Measurements from ENCODE around the gene LEFTY2.

Gene LEFTY2

DNA sequence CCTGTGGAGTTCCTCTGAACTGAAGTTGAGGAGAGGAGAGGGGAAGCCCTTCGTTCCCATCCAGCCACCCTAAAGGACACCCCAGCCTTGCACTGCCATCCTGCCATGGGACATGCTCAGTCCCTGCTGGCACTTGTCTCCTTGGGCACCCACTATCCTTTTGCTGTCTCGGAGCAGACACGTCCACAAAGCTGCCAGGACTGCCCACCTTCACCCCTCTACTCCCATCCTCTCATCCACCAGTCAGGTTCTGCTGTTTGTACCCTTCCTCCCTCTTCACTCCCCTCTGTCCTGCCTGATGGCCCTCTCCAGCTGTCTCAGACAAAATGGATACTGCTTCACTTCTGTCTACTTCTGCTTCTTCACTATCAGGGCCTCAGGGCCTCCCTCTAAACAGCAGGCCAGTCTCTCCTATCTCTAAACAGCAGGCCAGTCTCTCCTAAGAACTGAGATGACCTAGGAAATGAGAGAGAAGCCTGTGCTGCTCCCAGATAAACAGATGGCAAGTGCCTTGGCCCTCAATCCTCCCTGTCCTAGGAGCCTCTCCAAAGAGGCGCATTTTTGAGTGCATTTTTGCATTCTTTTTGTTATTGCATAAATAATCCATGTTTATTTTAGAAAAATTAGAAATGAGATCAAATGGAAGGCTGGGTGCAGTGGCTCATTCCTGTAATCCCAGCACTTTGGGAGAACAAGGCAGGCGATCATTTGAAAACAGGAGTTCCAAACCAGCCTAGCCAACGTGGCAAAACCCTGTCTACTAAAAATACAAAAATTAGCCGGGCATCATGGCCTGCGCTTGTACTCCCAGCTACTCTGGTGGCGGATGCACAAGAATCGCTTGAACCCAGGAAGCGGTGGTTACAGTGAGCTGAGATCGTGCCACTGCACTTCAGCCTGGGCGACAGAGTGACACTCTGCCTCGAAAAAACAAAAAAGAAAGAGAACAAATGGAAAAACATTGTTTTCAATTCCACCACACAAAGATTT, 12.5 kb downstream of the LEFTY2 start:
- DNase-seq, result no peak

GRCh38 chr1:225926551-225927113, 14.4 kb downstream of the LEFTY2 start:
- DNase-seq, result no peak

- peak; percentile 98 for DNase-seq
Observed at GRCh38 chr1:225923692-225924555, 17.1 kb downstream of the LEFTY2 start, which contains the start of gene PYCR2. Gene PYCR2, minus strand, starts transcription at chr1:225924250. Its CDS starts 140 bp downstream, at chr1:225924110.

DNA sequence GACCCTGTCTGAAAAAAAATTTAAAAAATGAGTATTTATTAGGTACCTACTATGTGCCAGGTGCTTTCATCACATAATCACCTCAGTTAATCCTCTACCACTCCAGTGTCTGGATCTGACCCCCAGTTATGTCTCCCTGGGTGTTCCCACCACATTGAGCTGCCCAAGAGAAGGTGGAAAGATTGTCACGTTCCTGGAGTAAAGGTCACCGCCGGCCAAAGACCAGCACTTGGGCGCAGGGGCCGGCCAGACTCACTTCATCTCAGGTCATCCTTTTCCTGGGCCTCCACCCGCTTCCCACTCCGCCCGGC, 17.7 kb downstream of the LEFTY2 start:
- DNase-seq, result peak; percentile 31

- DNase-seq, result no peak
Observed at GRCh38 chr1:225921734-225922709, 19.0 kb downstream of the LEFTY2 start.

DNA sequence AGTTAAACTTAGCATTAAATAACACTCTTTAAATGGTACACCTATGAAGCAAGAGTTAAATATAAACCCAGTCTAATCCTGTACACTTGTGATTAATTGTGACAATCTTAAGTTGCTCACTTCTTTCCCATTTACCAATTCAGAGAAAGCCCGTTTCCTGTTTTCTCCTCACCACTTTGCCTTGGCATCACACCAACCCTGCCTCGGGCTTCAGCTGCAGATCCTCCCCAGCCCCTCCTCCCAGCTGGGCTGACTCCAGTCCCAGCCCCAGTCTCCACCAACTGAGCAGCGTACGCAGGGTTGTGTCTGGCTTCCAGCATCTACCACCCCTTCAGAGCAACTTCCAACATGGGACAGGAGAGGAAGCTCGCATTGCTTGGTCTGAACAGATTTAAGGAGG, 21.1 kb downstream of the LEFTY2 start:
- peak; percentile 60 for DNase-seq

DNA sequence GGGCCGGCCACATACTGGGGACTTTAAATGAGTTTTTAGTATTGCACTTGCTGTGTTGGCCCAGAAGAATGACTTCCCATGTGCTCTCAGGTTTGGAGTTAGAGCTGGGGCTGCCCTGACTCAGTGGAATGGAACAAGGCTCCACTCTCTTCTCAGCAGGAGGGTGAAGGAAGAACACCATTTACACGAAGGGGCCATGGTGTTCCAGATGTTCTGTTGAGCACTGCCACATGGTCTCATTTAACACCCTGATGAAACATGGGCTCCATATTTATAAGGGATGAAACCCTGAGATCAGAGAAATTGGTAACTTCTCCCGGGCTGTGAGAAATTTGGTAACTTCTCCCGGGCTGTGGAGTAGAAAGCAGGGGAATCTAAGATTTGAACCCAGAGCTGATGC, 22.7 kb downstream of the LEFTY2 start:
- DNase-seq, result no peak

- DNase-seq, result no peak
Observed at GRCh38 chr1:225917536-225917935, 23.5 kb downstream of the LEFTY2 start.

DNA sequence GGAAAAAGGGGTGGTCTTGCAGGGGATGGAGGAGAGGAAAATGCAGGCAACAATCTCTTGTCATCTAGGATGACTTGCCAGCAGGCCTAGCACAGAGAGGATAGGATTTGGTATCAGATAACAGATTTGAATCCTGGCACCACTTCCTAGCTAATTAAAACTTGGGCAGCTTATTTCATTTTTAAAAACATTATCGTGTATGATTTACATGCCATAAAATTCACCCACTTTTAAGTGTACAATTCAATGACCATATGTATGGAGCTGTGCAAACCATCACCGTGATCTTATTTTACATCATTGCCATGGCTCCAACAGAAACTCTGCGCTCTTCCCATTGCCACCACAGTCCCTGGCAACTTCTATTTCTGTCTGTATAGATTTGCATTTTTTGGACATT, 23.9 kb downstream of the LEFTY2 start:
- no peak for DNase-seq

- DNase-seq, result no peak
Observed at GRCh38 chr1:225915538-225915991, 25.5 kb downstream of the LEFTY2 start.

DNA sequence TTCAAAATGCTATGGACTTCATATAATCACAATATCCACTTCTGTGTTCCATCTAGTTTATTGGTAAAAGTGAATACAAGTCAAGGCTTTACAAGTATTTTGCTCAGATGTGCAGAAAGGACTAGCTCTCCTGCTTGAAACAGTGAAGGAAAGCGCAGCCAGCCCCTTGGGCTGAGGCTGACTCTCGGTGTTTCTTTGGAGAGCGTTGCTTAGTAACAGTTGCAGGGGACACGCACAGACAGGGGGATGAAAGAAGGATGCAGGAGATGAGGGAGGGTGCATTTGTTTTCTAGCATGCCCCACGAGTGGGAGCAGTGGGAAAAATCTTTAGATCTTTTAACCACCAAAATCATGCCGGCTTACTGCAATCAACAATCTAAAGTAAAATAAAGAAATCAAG, 26.1 kb downstream of the LEFTY2 start:
- DNase-seq, result no peak

GRCh38 chr1:225914391-225914790, 26.6 kb downstream of the LEFTY2 start:
- no peak for DNase-seq

GRCh38 chr1:225911191-225912130, 29.6 kb downstream of the LEFTY2 start:
- DNase-seq, result peak; percentile 72

DNA sequence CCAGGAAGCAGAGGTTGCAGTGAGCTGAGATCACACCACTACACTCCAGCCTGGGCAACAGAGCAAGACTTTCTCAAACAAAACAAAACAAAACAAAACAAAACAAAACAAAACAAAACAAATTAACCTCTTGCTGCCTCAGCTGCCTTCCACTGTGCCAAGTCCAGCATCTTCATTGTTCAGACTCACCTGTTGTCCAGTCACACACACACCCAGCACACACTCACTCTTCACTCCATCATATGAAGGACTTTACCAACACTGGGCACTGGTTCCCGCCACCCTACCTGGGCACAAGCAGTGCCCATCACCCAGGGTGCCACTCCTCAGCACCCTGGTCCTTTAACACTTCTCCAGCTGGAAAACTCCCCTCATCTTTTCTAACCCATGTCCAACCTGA, 31.5 kb downstream of the LEFTY2 start:
- DNase-seq, result no peak

DNA sequence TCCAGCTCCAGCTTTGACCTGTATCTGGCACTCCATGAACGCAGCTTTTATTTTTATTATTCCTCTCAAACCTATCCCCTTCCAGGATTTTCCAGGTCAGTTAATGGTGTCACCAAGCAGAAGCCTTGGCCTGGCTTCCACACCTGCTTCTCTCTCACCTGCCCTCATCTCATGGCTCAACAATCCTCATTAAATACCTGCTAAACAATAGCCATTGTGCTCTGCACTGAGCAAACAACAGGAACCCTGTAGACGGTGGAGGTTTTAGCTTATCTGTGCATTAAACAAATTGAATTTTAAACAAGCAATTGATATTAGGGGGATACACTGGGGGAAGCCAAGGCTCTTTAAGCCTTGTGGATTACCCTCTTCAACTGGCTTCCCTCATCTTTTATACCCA, 32.2 kb downstream of the LEFTY2 start:
- DNase-seq, result no peak

DNA sequence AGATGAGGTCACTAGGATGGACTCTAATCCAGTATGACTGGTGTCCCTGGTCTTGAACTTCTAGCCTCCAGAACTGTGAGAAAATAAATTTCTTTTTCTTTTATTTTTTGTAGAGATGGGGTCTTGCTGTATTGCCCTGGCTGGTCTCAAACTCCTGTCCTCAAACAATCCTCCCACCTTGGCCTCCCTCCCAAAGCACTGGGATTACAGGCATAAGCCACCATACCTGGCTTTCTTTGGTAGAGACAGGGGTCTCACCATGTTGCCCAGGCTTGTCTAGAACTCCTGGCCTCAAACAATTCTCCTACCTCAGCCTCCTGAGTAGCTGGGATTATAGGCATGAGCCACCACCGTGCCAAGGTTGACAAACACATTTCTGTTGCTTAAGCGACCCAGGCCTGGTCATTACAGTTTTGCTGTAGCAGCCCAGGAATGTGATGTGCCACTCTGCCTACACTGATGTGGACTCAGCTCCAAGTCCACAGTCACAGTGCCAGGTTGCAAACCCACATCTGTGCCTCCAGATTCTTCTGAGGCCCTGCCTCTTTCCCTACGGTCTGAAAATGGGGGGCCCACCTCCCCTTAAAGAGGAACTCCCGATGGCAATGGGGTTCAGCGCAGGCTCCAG, 32.9 kb downstream of the LEFTY2 start:
- DNase-seq, result no peak

GRCh38 chr1:225907341-225907740, 33.7 kb downstream of the LEFTY2 start:
- no peak for DNase-seq

GRCh38 chr1:225906467-225906866, 34.6 kb downstream of the LEFTY2 start:
- DNase-seq, result no peak

GRCh38 chr1:225903623-225904022, 37.4 kb downstream of the LEFTY2 start:
- DNase-seq, result no peak
